GM23248 (cell line): ENCODE results near the gene PRELP.

Experiments used
- EZH2 ChIP-seq: fragments of 200-600 bp; sonication (generic); IDR thresholded peaks from 2 replicates; pipeline ENCODE4 v1.6.1; 2018; ENCODE audit warnings: antibody characterized with exemption, mild to moderate bottlenecking; ENCODE audit not compliant: insufficient read depth, poor library complexity, severe bottlenecking
- EZH2phosphoT487 ChIP-seq: fragments of 200-600 bp; sonication (generic); IDR thresholded peaks from 2 replicates; pipeline ENCODE4 v1.6.1; 2018; ENCODE audit warnings: antibody characterized with exemption, moderate library complexity, mild to moderate bottlenecking, low read depth; ENCODE audit not compliant: insufficient read depth

- TF ChIP-seq EZH2phosphoT487: no peak
- TF ChIP-seq EZH2: no peak
Observed at GRCh38 chr1:203473281-203473680, 2.3 kb upstream of the PRELP start.
